Tibial nerve (tissue), 4 donors: ENCODE results near the gene LRRC17. TPM values are rescaled to one million over a fixed set of nuclear protein-coding genes. Genes with fewer than 3 reads are reported as not detected.

Experiments
- DNase-seq, 2 donors: peaks; one replicate each; pipeline ENCODE4 v3.0.0-alpha.2; 2019; ENCODE audit warnings: low spot score in 2 of 2
- H3K27ac ChIP-seq, 4 donors: fragments of 200-600 bp; sonication (generic) in 3 of 4; one replicate each; pipeline ENCODE4 v1.5.1; 2017 to 2019; ENCODE audit warnings: mild to moderate bottlenecking in 1 of 4
- H3K27me3 ChIP-seq, 2 donors: fragments of 200-600 bp; sonication (generic) in 1 of 2; one replicate each; pipeline versions ENCODE4 v1.5.1 to v1.6.0; 2017 to 2019
- H3K36me3 ChIP-seq, 3 donors: fragments of 200-600 bp; sonication (generic); one replicate each; pipeline ENCODE4 v1.5.1; 2018 to 2019
- H3K4me1 ChIP-seq, 4 donors: fragments of 200-600 bp; sonication (generic) in 3 of 4; one replicate each; pipeline ENCODE4 v1.5.1; 2017 to 2019
- H3K4me3 ChIP-seq, 4 donors: fragments of 200-600 bp; sonication (generic) in 3 of 4; one replicate each; pipeline ENCODE4 v1.5.1; 2017 to 2019; ENCODE audit warnings: mild to moderate bottlenecking in 1 of 4, moderate library complexity in 1 of 4
- H3K9me3 ChIP-seq, 4 donors: fragments of 200-600 bp; sonication (generic) in 3 of 4; one replicate each; pipeline ENCODE4 v1.5.1; 2017 to 2019
- EP300 ChIP-seq, 2 donors: sonication (generic); formaldehyde crosslinking; IDR thresholded peaks; one replicate each; pipeline ENCODE4 v1.6.1; 2017; ENCODE audit warnings: antibody characterized with exemption in 2 of 2, mild to moderate bottlenecking in 1 of 2
- POLR2A ChIP-seq, 2 donors: fragments of 450-650 bp; IDR thresholded peaks; one replicate each; pipeline ENCODE4 v1.6.1; 2017; ENCODE audit warnings: antibody characterized with exemption in 2 of 2, mild to moderate bottlenecking in 2 of 2, moderate library complexity in 2 of 2
- WGBS, 2 donors: methylation state at CpG; one replicate each; pipeline ENCODE4 v1.1.5; 2018; 5-methylcytosine and 5-hydroxymethylcytosine counted together
- total RNA-seq, 4 donors: library from RNA; depleted of rRNA; stranded (reverse); fragments of >200 nt; gene quantifications; one replicate each; pipeline ENCODE4 v1.1.0, GENCODE V29; 2016
- TF ChIP-seq, protein P1 (sequence below), 5 experiments: fragments of 200-600 bp in 3 of 5; fragments of 450-650 bp in 2 of 5; sonication (generic) in 3 of 5; IDR thresholded peaks; one replicate each; pipeline ENCODE4 v1.5.1; 2016 to 2019; ENCODE audit warnings: antibody characterized with exemption in 5 of 5, mild to moderate bottlenecking in 3 of 5, moderate library complexity in 2 of 5

Gene LRRC17
- total RNA-seq, 4 donors from 2014 or later, result 1.7 to 9.0 (median 2.6) TPM

GRCh38 chr7:102925976-102926782 lies 13.4 kb downstream of the LRRC17 start:
- TF ChIP-seq POLR2A (IDR thresholded peaks at IDR 0.05) (no peak), EP300 (IDR thresholded peaks at IDR 0.05) (no peak)
- TF ChIP-seq, protein P1, sequence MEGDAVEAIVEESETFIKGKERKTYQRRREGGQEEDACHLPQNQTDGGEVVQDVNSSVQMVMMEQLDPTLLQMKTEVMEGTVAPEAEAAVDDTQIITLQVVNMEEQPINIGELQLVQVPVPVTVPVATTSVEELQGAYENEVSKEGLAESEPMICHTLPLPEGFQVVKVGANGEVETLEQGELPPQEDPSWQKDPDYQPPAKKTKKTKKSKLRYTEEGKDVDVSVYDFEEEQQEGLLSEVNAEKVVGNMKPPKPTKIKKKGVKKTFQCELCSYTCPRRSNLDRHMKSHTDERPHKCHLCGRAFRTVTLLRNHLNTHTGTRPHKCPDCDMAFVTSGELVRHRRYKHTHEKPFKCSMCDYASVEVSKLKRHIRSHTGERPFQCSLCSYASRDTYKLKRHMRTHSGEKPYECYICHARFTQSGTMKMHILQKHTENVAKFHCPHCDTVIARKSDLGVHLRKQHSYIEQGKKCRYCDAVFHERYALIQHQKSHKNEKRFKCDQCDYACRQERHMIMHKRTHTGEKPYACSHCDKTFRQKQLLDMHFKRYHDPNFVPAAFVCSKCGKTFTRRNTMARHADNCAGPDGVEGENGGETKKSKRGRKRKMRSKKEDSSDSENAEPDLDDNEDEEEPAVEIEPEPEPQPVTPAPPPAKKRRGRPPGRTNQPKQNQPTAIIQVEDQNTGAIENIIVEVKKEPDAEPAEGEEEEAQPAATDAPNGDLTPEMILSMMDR (IDR thresholded peaks at IDR 0.05), result no peak
- no peaks in the 10 kb centered on the region for H3K27me3 ChIP-seq
- no peak overlapping the region for H3K27ac ChIP-seq
- DNase-seq, result no peak
- no peaks in the 10 kb centered on the region for H3K36me3 ChIP-seq
- no peaks in the 10 kb centered on the region for H3K9me3 ChIP-seq
- 51 to 56% methylated on average over 5 of the region's 5 CpGs for WGBS, 2 donors
- H3K4me3 ChIP-seq, result no peak overlapping the region
- H3K4me1 ChIP-seq, result no peaks in the 10 kb centered on the region

DNA sequence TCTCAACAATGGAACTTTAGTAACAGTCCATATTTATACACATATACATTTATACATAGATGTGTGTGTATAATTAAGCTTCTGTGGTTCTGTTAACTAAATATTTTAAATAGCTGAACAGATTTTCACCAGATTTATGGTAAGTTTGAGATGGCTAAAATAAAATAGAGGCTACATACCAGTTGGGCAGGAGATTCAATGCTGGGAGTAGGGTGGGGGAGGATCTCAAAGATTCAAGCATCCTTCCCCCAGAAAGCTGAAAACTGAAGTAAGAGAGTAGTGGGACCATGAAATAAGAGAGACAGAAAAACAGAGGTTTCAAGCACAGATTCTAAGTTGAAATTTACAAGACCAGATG lies 14.0 kb downstream of the LRRC17 start:
- TF ChIP-seq POLR2A (IDR thresholded peaks at IDR 0.05), result no peak
- H3K27me3 ChIP-seq, result no peaks in the 10 kb centered on the region
- H3K4me3 ChIP-seq, result no peak overlapping the region
- H3K4me1 ChIP-seq, result no peaks in the 10 kb centered on the region
- no peaks in the 10 kb centered on the region for H3K9me3 ChIP-seq
- no peaks in the 10 kb centered on the region for H3K36me3 ChIP-seq
- DNase-seq, result no peak
- no peak overlapping the region for H3K27ac ChIP-seq

GRCh38 chr7:102927312-102927933 lies 14.6 kb downstream of the LRRC17 start:
- 28 to 38% methylated on average over 2 of the region's 2 CpGs for WGBS, 2 donors
- Histone ChIP-seq H3K27ac (no peak overlapping the region), H3K27me3 (no peaks in the 10 kb centered on the region), H3K4me3 (no peak overlapping the region), H3K36me3 (no peaks in the 10 kb centered on the region), H3K4me1 (no peaks in the 10 kb centered on the region), H3K9me3 (no peaks in the 10 kb centered on the region)
- no peak for TF ChIP-seq POLR2A (IDR thresholded peaks at IDR 0.05)
- TF ChIP-seq, protein P1 (IDR thresholded peaks at IDR 0.05), result no peak
- no peak for TF ChIP-seq EP300 (IDR thresholded peaks at IDR 0.05)
- no peak for DNase-seq

- TF ChIP-seq EP300 (IDR thresholded peaks at IDR 0.05), result no peak
- H3K36me3 ChIP-seq, result no peaks in the 10 kb centered on the region
- H3K4me1 ChIP-seq, result peaks cover 0 to 2% (median 0%) of the 10 kb centered on the region in 4 donors
- H3K9me3 ChIP-seq, result no peaks in the 10 kb centered on the region
- H3K27ac ChIP-seq, result no peak overlapping the region
- DNase-seq, result no peak
- no peaks in the 10 kb centered on the region for H3K27me3 ChIP-seq
- no peak overlapping the region for H3K4me3 ChIP-seq
- WGBS, 2 donors, result 54 to 55% methylated on average over 1 of the region's 1 CpG
These were observed 19.0 kb downstream of the LRRC17 start for GRCh38 chr7:102931757-102932156.

DNA sequence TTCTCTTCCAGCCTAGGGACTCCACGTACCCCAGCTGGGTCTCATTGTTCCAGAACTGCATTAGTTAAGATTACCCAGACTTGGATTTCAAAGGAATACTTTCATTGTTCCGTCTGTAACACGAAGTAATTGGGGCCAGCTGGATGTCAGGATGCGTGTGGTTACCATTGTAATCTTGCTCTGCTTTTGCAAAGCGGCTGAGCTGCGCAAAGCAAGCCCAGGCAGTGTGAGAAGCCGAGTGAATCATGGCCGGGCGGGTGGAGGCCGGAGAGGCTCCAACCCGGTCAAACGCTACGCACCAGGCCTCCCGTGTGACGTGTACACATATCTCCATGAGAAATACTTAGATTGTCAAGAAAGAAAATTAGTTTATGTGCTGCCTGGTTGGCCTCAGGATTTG lies 21.0 kb downstream of the LRRC17 start:
- TF ChIP-seq, protein P1 (IDR thresholded peaks at IDR 0.05), result no peak
- no peak for TF ChIP-seq POLR2A (IDR thresholded peaks at IDR 0.05)
- no peak for TF ChIP-seq EP300 (IDR thresholded peaks at IDR 0.05)
- H3K36me3 ChIP-seq, result no peaks in the 10 kb centered on the region
- peaks cover 0 to 5% (median 0%) of the 10 kb centered on the region in 4 donors for H3K4me1 ChIP-seq
- H3K9me3 ChIP-seq, result no peaks in the 10 kb centered on the region
- H3K27me3 ChIP-seq, result no peaks in the 10 kb centered on the region
- H3K4me3 ChIP-seq, result no peak overlapping the region
- no peak for DNase-seq
- 40 to 43% methylated on average over 15 of the region's 15 CpGs for WGBS, 2 donors
- H3K27ac ChIP-seq, result peak overlapping the region in 2 of 4 donors; percentile 14 to 36

GRCh38 chr7:102934239-102934638 lies 21.4 kb downstream of the LRRC17 start:
- Histone ChIP-seq H3K27ac (peak overlapping the region in 2 of 4 donors; percentile 14 to 36), H3K9me3 (no peaks in the 10 kb centered on the region), H3K4me1 (peaks cover 0 to 5% (median 0%) of the 10 kb centered on the region in 4 donors), H3K36me3 (no peaks in the 10 kb centered on the region), H3K27me3 (no peaks in the 10 kb centered on the region), H3K4me3 (no peak overlapping the region)
- no peak for DNase-seq
- 69 to 82% methylated on average over 8 of the region's 8 CpGs for WGBS, 2 donors
- TF ChIP-seq POLR2A (IDR thresholded peaks at IDR 0.05) (no peak), EP300 (IDR thresholded peaks at IDR 0.05) (no peak)
- TF ChIP-seq, protein P1 (IDR thresholded peaks at IDR 0.05), result no peak
